Measurements from ENCODE around the gene TSPAN31.

The TSPAN31 gene

DNA sequence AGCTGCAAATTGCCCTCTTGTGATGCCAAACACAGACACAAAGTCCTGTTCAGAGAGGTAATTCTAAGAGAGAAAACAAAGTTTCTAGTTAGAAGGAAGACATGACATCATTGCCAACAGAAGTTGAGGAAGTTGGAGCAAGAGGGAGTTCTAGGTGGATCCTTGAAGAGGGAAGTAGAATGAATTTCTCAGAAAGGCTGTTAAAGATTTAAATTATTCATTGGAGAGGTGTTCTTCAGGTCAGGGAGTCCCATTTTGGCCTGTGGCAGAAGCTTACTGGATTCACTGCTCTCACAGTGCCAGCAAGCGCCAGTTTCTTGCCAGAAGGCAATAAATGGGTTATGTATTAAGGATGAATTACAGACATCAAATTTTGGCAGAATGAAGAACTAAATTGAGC is 53.1 kb downstream of the TSPAN31 start:
- no peak for DNase-seq

Data from NCI-H1105 (cell line).